Measurements from ENCODE around the gene POLR3H. TPM values are rescaled to one million over a fixed set of nuclear protein-coding genes. Genes with fewer than 3 reads are reported as not detected.

The POLR3H gene
- total and polyA plus RNA-seq, 10 donors, result 12.6 to 30.9 (median 19.3) TPM

GRCh38 chr22:41537203-41537602 lies 7.1 kb downstream of the POLR3H start:
- no peak for DNase-seq
- Histone ChIP-seq H3K9me3 (no peaks in the 10 kb centered on the region), H3K27me3 (replicated peaks in 1 of 7) (no peaks in the 10 kb centered on the region), H3K4me1 (peaks cover 4 to 27% (median 21%) of the 10 kb centered on the region in 6 donors), H3K4me3 (no peak overlapping the region), H3K36me3 (peaks cover 0 to 86% (median 28%) of the 10 kb centered on the region in 6 donors), H3K27ac (no peak overlapping the region)
- intact Hi-C loops (cut with DNase I; ENCODE audit: low total_unique reads), result no loop called here
- TF ChIP-seq POLR2A (IDR thresholded peaks at IDR 0.05), result no peak
- TF ChIP-seq, protein P1, sequence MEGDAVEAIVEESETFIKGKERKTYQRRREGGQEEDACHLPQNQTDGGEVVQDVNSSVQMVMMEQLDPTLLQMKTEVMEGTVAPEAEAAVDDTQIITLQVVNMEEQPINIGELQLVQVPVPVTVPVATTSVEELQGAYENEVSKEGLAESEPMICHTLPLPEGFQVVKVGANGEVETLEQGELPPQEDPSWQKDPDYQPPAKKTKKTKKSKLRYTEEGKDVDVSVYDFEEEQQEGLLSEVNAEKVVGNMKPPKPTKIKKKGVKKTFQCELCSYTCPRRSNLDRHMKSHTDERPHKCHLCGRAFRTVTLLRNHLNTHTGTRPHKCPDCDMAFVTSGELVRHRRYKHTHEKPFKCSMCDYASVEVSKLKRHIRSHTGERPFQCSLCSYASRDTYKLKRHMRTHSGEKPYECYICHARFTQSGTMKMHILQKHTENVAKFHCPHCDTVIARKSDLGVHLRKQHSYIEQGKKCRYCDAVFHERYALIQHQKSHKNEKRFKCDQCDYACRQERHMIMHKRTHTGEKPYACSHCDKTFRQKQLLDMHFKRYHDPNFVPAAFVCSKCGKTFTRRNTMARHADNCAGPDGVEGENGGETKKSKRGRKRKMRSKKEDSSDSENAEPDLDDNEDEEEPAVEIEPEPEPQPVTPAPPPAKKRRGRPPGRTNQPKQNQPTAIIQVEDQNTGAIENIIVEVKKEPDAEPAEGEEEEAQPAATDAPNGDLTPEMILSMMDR (IDR thresholded peaks at IDR 0.05 in 8 of 11, conservative IDR thresholded peaks at IDR 0.05 in 3 of 11), result no peak
- TF ChIP-seq POLR2AphosphoS5 (IDR thresholded peaks at IDR 0.05), result no peak
- WGBS, 5 donors, result 81 to 96% (median 93%) methylated on average over 3 of the region's 3 CpGs

DNA sequence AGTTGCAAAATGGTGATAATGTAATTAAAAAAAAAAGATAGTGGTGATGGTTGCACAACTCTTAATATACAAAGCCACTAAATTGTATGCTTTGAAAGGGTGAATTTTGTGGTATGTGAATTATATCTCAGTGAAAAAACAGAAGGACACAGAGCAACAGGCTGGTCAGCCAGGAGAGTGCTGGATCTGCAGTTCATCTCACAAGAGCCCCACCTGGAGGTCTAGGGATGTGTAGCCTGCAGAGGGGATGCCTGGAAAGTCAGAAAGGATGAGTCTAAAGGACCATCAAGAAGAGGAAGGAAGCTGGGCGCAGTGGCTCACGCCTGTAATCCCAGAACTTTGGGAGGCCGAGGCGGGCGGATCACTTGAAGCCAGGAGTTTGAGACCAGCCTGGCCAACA lies 9.0 kb downstream of the POLR3H start:
- TF ChIP-seq, protein P1 (IDR thresholded peaks at IDR 0.05 in 8 of 11, conservative IDR thresholded peaks at IDR 0.05 in 3 of 11), result no peak
- TF ChIP-seq POLR2A (IDR thresholded peaks at IDR 0.05) (no peak), POLR2AphosphoS5 (IDR thresholded peaks at IDR 0.05) (no peak)
- H3K27ac ChIP-seq, result no peak overlapping the region
- H3K9me3 ChIP-seq, result no peaks in the 10 kb centered on the region
- DNase-seq, result no peak
- H3K4me3 ChIP-seq, result no peak overlapping the region
- H3K36me3 ChIP-seq, result peaks cover 0 to 95% (median 44%) of the 10 kb centered on the region in 6 donors
- WGBS, 5 donors, result 45 to 69% (median 62%) methylated on average over 2 to 5 of the region's 5 CpGs
- intact Hi-C loops (cut with DNase I; ENCODE audit: low total_unique reads), result no loop called here
- peaks cover 0 to 18% (median 7%) of the 10 kb centered on the region in 6 donors for H3K4me1 ChIP-seq
- H3K27me3 ChIP-seq (replicated peaks in 1 of 7), result no peaks in the 10 kb centered on the region

DNA sequence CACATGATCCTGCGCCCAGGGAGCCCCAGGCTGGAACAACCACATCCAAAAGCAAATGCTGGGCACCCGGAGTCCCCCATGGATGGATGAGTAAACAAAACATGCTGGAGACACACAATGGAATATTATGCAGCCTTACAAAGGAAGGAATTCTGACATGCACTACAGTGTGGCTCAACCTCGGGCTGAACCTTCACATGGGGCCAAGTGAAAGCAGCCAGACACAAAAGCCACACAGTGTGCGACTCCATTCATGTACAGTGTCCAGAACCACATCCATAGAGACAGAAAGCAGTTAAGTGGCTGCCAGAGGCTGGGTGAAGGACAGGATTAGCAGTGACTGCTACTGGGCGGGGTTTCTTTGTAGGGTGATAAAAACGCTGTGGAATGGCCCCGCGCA lies 10.1 kb downstream of the POLR3H start:
- Histone ChIP-seq H3K4me3 (no peak overlapping the region), H3K4me1 (peaks cover 0 to 14% (median 7%) of the 10 kb centered on the region in 6 donors), H3K27me3 (replicated peaks in 1 of 7) (no peaks in the 10 kb centered on the region), H3K27ac (no peak overlapping the region), H3K9me3 (no peaks in the 10 kb centered on the region), H3K36me3 (peaks cover 0 to 95% (median 49%) of the 10 kb centered on the region in 6 donors)
- WGBS, 5 donors, result 92 to 96% (median 93%) methylated on average over 8 of the region's 8 CpGs
- TF ChIP-seq, protein P1 (IDR thresholded peaks at IDR 0.05 in 8 of 11, conservative IDR thresholded peaks at IDR 0.05 in 3 of 11), result no peak
- TF ChIP-seq POLR2A (IDR thresholded peaks at IDR 0.05) (no peak), POLR2AphosphoS5 (IDR thresholded peaks at IDR 0.05) (no peak)
- intact Hi-C loops (cut with DNase I; ENCODE audit: low total_unique reads), result no loop called here
- no peak for DNase-seq

DNA sequence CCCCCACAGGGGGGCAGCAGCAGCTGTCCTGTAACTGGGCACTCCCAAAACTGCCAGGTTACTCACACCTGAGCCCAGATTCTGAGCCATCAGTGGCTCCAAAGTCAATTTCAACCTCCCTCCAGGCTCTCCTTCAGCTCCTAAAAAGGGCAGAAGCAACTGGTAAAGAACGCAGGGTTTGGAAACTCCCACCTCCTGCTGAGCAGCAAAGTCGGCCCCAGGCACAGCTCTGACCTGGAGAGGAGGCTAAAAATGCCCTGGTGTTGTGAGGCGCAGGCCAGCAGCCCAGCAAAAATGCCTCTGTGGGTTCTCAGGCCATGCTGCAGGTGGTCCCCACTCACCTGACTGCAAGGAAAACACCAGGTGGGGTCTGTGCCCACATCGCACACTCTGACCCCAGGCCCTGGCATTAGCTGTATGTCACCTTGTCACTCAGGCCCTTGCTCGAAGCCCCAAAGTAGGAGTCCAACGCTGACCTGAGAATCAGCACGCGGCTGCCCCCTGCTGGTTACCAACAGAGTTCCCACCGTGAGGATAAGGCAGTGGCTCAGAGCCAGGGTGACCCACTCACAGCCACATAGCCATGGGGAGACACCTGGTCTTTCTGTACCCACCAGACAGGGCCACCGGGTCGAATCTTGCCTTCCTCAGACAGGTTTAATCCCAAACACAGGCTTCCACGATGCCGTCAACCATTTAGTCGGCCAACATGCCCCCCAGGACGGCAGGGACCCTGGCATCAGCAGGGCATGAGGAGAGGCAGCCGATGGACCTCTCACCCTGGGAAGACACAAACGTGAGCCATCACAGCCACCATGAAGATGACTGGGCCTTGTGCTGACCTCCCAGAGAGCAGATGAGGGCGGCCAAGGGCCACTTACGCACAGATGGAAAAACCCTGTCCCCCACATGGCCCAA lies 11.1 kb downstream of the POLR3H start:
- TF ChIP-seq, protein P1 (IDR thresholded peaks at IDR 0.05 in 8 of 11, conservative IDR thresholded peaks at IDR 0.05 in 3 of 11), result peak; percentile 25 to 89 (median 74)
- TF ChIP-seq POLR2A (IDR thresholded peaks at IDR 0.05) (no peak), POLR2AphosphoS5 (IDR thresholded peaks at IDR 0.05) (peak; percentile 17 to 59 (median 55))
- Histone ChIP-seq H3K4me3 (no peak overlapping the region), H3K27me3 (replicated peaks in 1 of 7) (no peaks in the 10 kb centered on the region), H3K4me1 (peaks cover 0 to 14% (median 7%) of the 10 kb centered on the region in 6 donors), H3K9me3 (no peaks in the 10 kb centered on the region), H3K36me3 (peaks cover 0 to 95% (median 54%) of the 10 kb centered on the region in 6 donors), H3K27ac (peak overlapping the region in 2 of 8 donors; percentile 28 to 33)
- intact Hi-C loops (cut with DNase I; ENCODE audit: low total_unique reads), result no loop called here
- DNase-seq, result peak; percentile 90
- WGBS, 5 donors, result 57 to 69% (median 64%) methylated on average over 14 to 19 of the region's 19 CpGs
